ENCODE data around the gene ZFP36. TPM values are rescaled to one million over a fixed set of nuclear protein-coding genes. Genes with fewer than 3 reads are reported as not detected.

ZFP36 gene
- total RNA-seq, 2 donors from 2014 or later = 96.5 to 170 TPM

DNA sequence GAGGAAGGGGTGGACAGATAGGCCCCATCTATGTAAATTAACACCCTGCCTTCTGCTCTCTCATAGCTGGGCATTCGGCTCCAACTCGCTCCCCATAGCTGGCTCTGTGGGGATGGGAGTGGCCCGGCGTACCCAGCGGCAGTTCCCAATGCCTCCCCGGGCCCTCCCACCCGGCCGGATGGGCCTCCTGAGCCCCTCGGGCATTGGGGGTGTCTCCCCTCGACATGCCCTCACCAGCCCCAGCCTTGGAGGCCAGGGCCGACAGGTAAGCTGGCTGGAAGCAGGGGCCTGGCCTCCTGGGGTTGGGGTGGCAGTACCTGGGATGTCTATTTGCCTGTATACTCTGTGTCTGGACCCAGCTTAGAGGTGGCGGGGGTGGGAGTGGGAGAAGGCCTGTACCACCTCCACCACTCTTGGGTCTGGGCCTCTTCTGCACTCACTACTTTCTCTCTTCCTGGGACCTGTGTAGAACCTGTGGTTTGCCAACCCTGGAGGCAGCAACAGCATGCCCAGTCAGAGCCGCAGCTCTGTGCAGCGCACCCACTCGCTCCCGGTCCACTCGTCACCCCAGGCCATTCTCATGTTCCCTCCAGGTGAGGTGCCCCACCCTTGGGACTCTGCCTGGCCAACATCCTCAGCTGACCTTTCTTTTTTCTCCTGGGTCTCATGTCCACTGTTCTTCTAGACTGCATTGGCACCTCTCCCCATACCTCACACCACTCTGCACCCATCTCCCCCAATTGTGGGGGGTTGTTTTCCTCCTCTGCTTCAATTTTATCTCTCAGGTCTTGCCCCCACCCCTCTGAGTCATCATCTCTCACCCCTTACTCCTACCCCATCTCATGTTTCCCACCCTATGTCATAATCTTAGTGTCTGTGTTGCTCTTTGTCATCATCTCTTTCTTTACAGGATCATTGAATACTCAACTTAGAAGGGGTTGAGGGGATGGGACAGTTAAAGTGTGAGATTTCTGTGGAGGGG is 25.8 kb upstream of the ZFP36 start:
- Histone ChIP-seq H3K9me3 (no peaks in the 10 kb centered on the region), H3K36me3 (peaks cover 28 to 51% of the 10 kb centered on the region in 2 donors), H3K27ac (no peak overlapping the region), H3K27me3 (replicated peaks; ENCODE audit: insufficient read depth) (no peaks in the 10 kb centered on the region), H3K4me1 (replicated peaks) (no peaks in the 10 kb centered on the region), H3K4me3 (no peak overlapping the region)
- WGBS = 90% methylated on average over 17 of the region's 17 CpGs
- TF ChIP-seq, protein P1, sequence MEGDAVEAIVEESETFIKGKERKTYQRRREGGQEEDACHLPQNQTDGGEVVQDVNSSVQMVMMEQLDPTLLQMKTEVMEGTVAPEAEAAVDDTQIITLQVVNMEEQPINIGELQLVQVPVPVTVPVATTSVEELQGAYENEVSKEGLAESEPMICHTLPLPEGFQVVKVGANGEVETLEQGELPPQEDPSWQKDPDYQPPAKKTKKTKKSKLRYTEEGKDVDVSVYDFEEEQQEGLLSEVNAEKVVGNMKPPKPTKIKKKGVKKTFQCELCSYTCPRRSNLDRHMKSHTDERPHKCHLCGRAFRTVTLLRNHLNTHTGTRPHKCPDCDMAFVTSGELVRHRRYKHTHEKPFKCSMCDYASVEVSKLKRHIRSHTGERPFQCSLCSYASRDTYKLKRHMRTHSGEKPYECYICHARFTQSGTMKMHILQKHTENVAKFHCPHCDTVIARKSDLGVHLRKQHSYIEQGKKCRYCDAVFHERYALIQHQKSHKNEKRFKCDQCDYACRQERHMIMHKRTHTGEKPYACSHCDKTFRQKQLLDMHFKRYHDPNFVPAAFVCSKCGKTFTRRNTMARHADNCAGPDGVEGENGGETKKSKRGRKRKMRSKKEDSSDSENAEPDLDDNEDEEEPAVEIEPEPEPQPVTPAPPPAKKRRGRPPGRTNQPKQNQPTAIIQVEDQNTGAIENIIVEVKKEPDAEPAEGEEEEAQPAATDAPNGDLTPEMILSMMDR (IDR thresholded peaks at IDR 0.05) = no peak
- TF ChIP-seq POLR2A (IDR thresholded peaks at IDR 0.05) = no peak
- TF ChIP-seq POLR2AphosphoS5 (IDR thresholded peaks at IDR 0.05) = no peak
- DNase-seq (ENCODE audit: low spot score) = no peak
- intact Hi-C loops (cut with DNase I) = no loop called here

DNA sequence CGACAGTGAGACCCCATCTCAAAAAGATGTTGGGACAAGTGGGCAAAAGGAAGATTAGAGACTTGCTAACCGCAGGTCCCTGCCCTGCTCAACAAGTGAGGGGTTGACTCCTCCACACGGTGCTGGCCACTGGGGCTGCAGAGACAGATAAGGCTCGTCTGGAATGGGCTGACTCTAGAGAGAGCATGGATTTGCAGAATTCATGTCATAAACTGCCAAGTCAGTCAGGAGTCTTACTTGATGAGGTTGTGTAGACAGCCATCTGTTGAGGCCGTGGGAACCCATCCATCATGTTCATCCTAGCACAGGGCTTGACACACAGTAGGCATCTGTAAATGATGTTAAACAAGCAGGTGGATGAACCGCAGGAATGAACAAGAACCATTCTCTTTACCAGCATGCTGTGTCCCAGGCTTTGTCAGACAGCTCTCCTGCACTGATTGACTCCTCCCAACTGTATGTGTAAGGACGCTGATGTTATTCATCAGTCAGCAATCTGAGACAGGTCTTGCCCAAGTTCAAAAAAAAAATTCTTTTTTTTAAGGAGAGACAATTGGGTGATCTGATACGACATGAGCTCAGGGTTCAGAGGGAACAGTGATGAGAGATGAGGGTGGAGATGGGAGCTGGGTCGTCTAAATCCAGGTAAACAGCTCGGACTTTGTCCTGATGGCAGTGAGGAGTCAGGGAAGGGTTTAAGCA is 24.6 kb upstream of the ZFP36 start:
- WGBS = 80% methylated on average over 10 of the region's 10 CpGs
- intact Hi-C loops (cut with DNase I) = no loop called here
- Histone ChIP-seq H3K27me3 (replicated peaks; ENCODE audit: insufficient read depth) (no peaks in the 10 kb centered on the region), H3K27ac (no peak overlapping the region), H3K9me3 (no peaks in the 10 kb centered on the region), H3K4me3 (no peak overlapping the region), H3K4me1 (replicated peaks) (no peaks in the 10 kb centered on the region), H3K36me3 (peaks cover 24 to 49% of the 10 kb centered on the region in 2 donors)
- TF ChIP-seq, protein P1 (IDR thresholded peaks at IDR 0.05) = no peak
- TF ChIP-seq POLR2A (IDR thresholded peaks at IDR 0.05) (no peak), POLR2AphosphoS5 (IDR thresholded peaks at IDR 0.05) (no peak)
- no peak for DNase-seq (ENCODE audit: low spot score)

DNA sequence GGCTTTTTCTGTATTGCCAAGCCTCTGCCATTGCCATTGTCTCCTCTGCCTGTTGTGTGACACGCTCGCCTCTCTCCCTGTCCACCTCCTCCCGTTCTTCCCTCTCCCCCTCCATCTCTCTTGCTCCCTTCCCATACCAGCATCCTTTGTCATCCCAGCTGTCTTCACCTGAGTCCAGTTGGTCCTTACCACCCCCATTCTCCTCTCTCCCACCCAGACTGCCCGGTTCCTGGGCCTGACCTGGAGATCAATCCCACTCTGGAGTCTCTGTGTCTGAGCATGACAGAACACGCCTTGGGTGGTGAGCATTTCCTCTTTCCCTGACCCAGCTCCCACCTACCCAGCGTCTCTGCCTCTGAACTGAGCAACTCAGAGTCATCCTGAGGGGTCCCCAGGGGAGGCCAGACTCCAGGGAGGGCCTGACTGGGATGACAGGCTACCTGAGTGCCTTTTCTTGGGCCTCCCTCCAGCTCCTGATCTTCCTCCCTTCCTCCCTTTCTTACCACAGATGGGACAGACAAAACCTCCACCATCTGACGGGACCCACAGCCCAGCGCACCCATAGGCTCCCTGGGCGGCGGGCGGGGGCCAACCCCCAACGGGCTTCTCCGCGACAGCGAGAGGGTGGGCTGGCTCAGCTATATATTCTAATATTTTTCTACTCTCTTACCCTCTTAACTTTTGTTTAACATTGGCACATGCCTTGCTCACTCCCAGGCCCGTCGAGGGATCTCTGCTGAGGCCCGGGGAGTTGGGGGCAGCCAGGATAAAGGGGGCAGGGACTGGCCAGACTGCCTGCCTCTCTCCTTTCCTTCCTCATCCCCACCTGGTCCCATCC is 23.4 kb upstream of the ZFP36 start:
- intact Hi-C loops (cut with DNase I) = no loop called here

DNA sequence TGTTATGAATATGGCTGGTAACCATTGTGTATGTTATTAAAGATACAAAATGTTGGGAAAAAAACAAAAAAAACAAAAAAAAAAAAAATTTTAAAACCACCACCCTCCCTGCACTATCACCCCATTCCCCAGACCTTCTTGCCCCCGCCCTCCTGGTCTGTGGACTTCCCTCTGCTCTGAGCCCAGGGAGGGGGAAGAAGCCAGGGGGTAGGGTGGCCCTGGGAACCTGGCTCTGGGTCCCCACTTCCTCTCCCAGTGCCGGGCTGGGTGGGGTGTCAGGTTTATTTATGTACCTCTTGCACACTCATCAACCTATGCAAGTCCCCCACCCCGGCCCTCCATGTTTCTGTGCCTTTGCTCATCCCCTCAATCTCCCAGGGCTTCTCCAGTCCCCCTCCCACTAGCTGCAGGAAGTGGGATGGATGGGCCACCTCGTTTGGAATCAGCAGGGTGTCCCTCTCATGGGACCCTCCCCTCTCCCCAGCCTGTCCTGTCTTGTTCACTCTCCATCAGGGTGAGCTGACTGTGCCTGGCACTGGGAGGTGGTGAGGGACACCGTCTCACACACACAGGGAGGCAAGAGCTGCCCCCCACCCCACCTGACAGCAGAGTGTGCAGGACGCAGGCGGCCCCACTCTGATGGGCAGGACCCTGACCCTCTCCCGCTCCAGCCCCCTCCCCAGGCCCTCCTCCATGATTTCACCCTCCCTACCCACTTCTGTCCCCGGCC is 21.6 kb upstream of the ZFP36 start:
- DNase-seq (ENCODE audit: low spot score) = no peak

More for the DNA sequence above, 23.4 kb upstream of the ZFP36 start:
- WGBS = 80% methylated on average over 18 of the region's 18 CpGs
- no peak overlapping the region for H3K27ac ChIP-seq
- H3K9me3 ChIP-seq = no peaks in the 10 kb centered on the region
- peaks cover 16 to 45% of the 10 kb centered on the region in 2 donors for H3K36me3 ChIP-seq
- no peak overlapping the region for H3K4me3 ChIP-seq
- H3K4me1 ChIP-seq (replicated peaks) = no peaks in the 10 kb centered on the region
- H3K27me3 ChIP-seq (replicated peaks; ENCODE audit: insufficient read depth) = no peaks in the 10 kb centered on the region
- TF ChIP-seq, protein P1 (IDR thresholded peaks at IDR 0.05) = no peak
- no peak for TF ChIP-seq POLR2AphosphoS5 (IDR thresholded peaks at IDR 0.05)
- no peak for TF ChIP-seq POLR2A (IDR thresholded peaks at IDR 0.05)
- no peak for DNase-seq (ENCODE audit: low spot score)

More for the DNA sequence above, 21.6 kb upstream of the ZFP36 start:
- intact Hi-C loops (cut with DNase I) = no loop called here
- TF ChIP-seq POLR2A (IDR thresholded peaks at IDR 0.05) = no peak
- TF ChIP-seq, protein P1 (IDR thresholded peaks at IDR 0.05) = no peak
- TF ChIP-seq POLR2AphosphoS5 (IDR thresholded peaks at IDR 0.05) = no peak
- Histone ChIP-seq H3K4me1 (replicated peaks) (peaks cover 8% of the 10 kb centered on the region), H3K4me3 (no peak overlapping the region), H3K36me3 (peaks cover 12 to 41% of the 10 kb centered on the region in 2 donors), H3K27ac (no peak overlapping the region), H3K27me3 (replicated peaks; ENCODE audit: insufficient read depth) (no peaks in the 10 kb centered on the region), H3K9me3 (no peaks in the 10 kb centered on the region)
- 56% methylated on average over 9 of the region's 9 CpGs for whole genome bisulfite sequencing

Measured in prostate gland (tissue), 2 donors.